IMR-90 (cell line): Measurements from ENCODE around the gene IMP3. TPM values are rescaled to one million over a fixed set of nuclear protein-coding genes. Genes with fewer than 3 reads are reported as not detected.

Experiments used
- ATAC-seq: fragments of 200-7000 bp; cut with Tn5 transposase; 2 replicates; pipeline ENCODE4 v1.9.1; 2020; ENCODE audit warnings: low read depth, mild to moderate bottlenecking, moderate library complexity
- BruUV-seq: library from RNA; stranded (reverse); fragments of 400-500 nt; replicated peaks from 2 replicates; lab custom pipeline; 2021; lab: Mats Ljungman, UMichigan
- CTCF ChIA-PET: fragments of 300-600 bp; formaldehyde crosslinking; extraction: SDS; loops from one replicate; lab custom pipeline; 2021; ENCODE audit warnings: antibody characterized with exemption; lab: Yijun Ruan, JAX
- POLR2A ChIA-PET: fragments of 300-600 bp; sonication (Branson Sonifier 250); formaldehyde crosslinking; loops from one replicate; lab custom pipeline; 2022; ENCODE audit warnings: antibody characterized with exemption; ENCODE audit not compliant: unreplicated experiment; lab: Charles Lee
- DNase-seq: peaks from one replicate; pipeline ENCODE4 v3.0.0; 2013
- H2AFZ ChIP-seq: replicated peaks from 2 replicates; pipeline ENCODE3; 2013; ENCODE audit warnings: low read length, mild to moderate bottlenecking; ENCODE audit not compliant: poor library complexity
- H2AK5ac ChIP-seq: 2 replicates; pipeline ENCODE4 v1.6.1; 2013; ENCODE audit warnings: low read depth, low read length, inconsistent platforms
- H2AK9ac ChIP-seq: replicated peaks from 2 replicates; pipeline ENCODE3; 2013; ENCODE audit warnings: mild to moderate bottlenecking, low read depth, low read length, moderate library complexity; ENCODE audit not compliant: poor library complexity
- H2BK120ac ChIP-seq: 2 replicates; pipeline ENCODE4 v1.6.1; 2013; ENCODE audit warnings: low read depth, low read length, inconsistent platforms
- H2BK15ac ChIP-seq: 3 replicates; pipeline ENCODE4 v1.6.1; 2013; ENCODE audit warnings: low read depth, low read length, inconsistent platforms
- H2BK20ac ChIP-seq: 2 replicates; pipeline ENCODE4 v1.6.1; 2013; ENCODE audit warnings: low read depth, mild to moderate bottlenecking, inconsistent platforms, low read length, moderate library complexity
- H2BK5ac ChIP-seq: 2 replicates; pipeline ENCODE4 v1.6.1; 2013; ENCODE audit warnings: mild to moderate bottlenecking, low read depth, low read length, inconsistent platforms; ENCODE audit not compliant: poor library complexity, severe bottlenecking
- H3K14ac ChIP-seq: replicated peaks from 2 replicates; pipeline ENCODE4 v1.6.1; 2013; ENCODE audit warnings: low read depth, low read length, inconsistent platforms
- H3K18ac ChIP-seq: 2 replicates; pipeline ENCODE4 v1.6.1; 2013; ENCODE audit warnings: low read depth, low read length, control low read depth
- H3K23ac ChIP-seq: 2 replicates; pipeline ENCODE4 v1.6.1; 2013; ENCODE audit warnings: low read depth, low read length, inconsistent platforms
- H3K27ac ChIP-seq: 2 replicates; pipeline ENCODE4 v1.5.1; 2013; ENCODE audit warnings: mild to moderate bottlenecking, control low read depth, low read length; ENCODE audit not compliant: insufficient read depth
- H3K27me3 ChIP-seq: 2 replicates; pipeline ENCODE4 v1.6.1; 2013; ENCODE audit warnings: low read length; ENCODE audit not compliant: control insufficient read depth, insufficient read depth
- H3K36me3 ChIP-seq: 2 replicates; pipeline ENCODE4 v1.6.1; 2013; ENCODE audit warnings: low read length, mixed read lengths; ENCODE audit not compliant: control insufficient read depth, insufficient read depth
- H3K4ac ChIP-seq: 2 replicates; pipeline ENCODE4 v1.6.1; 2013; ENCODE audit warnings: low read depth, low read length, inconsistent platforms
- H3K4me1 ChIP-seq: 2 replicates; pipeline ENCODE4 v1.6.1; 2013; ENCODE audit warnings: low read length, mixed read lengths; ENCODE audit not compliant: control insufficient read depth, insufficient read depth
- H3K4me2 ChIP-seq: 2 replicates; pipeline ENCODE4 v1.6.1; 2013; ENCODE audit warnings: low read depth, mild to moderate bottlenecking, control low read depth, low read length, moderate library complexity
- H3K4me3 ChIP-seq: 2 replicates; pipeline ENCODE4 v1.5.1; 2013; ENCODE audit warnings: low read depth, mild to moderate bottlenecking, control low read depth, low read length, moderate library complexity; ENCODE audit not compliant: insufficient read depth
- H3K56ac ChIP-seq: 2 replicates; pipeline ENCODE4 v1.6.1; 2013; ENCODE audit warnings: low read length, inconsistent platforms; ENCODE audit not compliant: insufficient read depth; ENCODE audit errors: extremely low read depth
- H3K79me1 ChIP-seq, 2 experiments: 2 replicates each; pipeline ENCODE4 v1.6.1; 2013; ENCODE audit warnings: low read length in 2 of 2, inconsistent platforms in 1 of 2, low read depth in 1 of 2
- H3K9ac ChIP-seq: 2 replicates; pipeline ENCODE4 v1.6.1; 2013; ENCODE audit warnings: low read depth, low read length, control low read depth
- H3K9me1 ChIP-seq: 2 replicates; pipeline ENCODE4 v1.6.1; 2013; ENCODE audit warnings: low read length, inconsistent platforms; ENCODE audit not compliant: insufficient read depth
- H3K9me3 ChIP-seq: 2 replicates; pipeline ENCODE4 v1.6.1; 2013; ENCODE audit warnings: low read length; ENCODE audit not compliant: control insufficient read depth, insufficient read depth
- H4K20me1 ChIP-seq: 2 replicates; pipeline ENCODE4 v1.6.1; 2013; ENCODE audit warnings: low read length, inconsistent platforms; ENCODE audit not compliant: insufficient read depth
- H4K5ac ChIP-seq: 2 replicates; pipeline ENCODE4 v1.6.1; 2013; ENCODE audit warnings: mild to moderate bottlenecking, low read depth, low read length, control low read depth
- H4K8ac ChIP-seq, 2 experiments: 2 replicates each; pipeline ENCODE4 v1.6.1; 2013; ENCODE audit warnings: low read depth in 2 of 2, low read length in 2 of 2, control low read depth in 1 of 2, inconsistent platforms in 1 of 2
- H4K91ac ChIP-seq: 2 replicates; pipeline ENCODE4 v1.6.1; 2013; ENCODE audit warnings: low read depth, low read length, inconsistent platforms; ENCODE audit not compliant: insufficient read depth
- BHLHE40 ChIP-seq: fragments of 150-350 bp; IDR thresholded peaks from 2 replicates; pipeline ENCODE4 v1.6.1; 2016; ENCODE audit warnings: mild to moderate bottlenecking, low read depth, low read length
- CEBPB ChIP-seq: IDR thresholded peaks from 2 replicates; pipeline ENCODE4 v1.6.1; 2012; ENCODE audit warnings: low read depth, low read length, improper control_type of control experiment
- CHD1 ChIP-seq: IDR thresholded peaks from 2 replicates; pipeline ENCODE4 v1.6.1; 2012; ENCODE audit warnings: low read depth, low read length, improper control_type of control experiment
- CTCF ChIP-seq: conservative IDR thresholded peaks from 2 replicates; pipeline ENCODE4 v1.5.1; 2012; ENCODE audit warnings: mild to moderate bottlenecking, low read depth, low read length, improper control_type of control experiment
- ELK1 ChIP-seq: fragments of 150-350 bp; IDR thresholded peaks from 2 replicates; pipeline ENCODE4 v1.6.1; 2016; ENCODE audit warnings: low read depth, mild to moderate bottlenecking, low read length, moderate library complexity, borderline replicate concordance
- FOS ChIP-seq: fragments of 150-350 bp; IDR thresholded peaks from 2 replicates; pipeline ENCODE4 v1.6.1; 2016; ENCODE audit warnings: low read depth, low read length
- MAZ ChIP-seq: IDR thresholded peaks from 2 replicates; pipeline ENCODE4 v1.6.1; 2012; ENCODE audit warnings: low read depth, mild to moderate bottlenecking, low read length, improper control_type of control experiment, moderate library complexity, borderline replicate concordance
- NFE2L2 ChIP-seq: fragments of 150-350 bp; IDR thresholded peaks from 2 replicates; pipeline ENCODE4 v1.6.1; 2016; ENCODE audit warnings: low read depth, mild to moderate bottlenecking, low read length
- RAD21 ChIP-seq: IDR thresholded peaks from 2 replicates; pipeline ENCODE4 v1.6.1; 2012; ENCODE audit warnings: low read length, improper control_type of control experiment
- RFX5 ChIP-seq: IDR thresholded peaks from 2 replicates; pipeline ENCODE4 v1.8.0; 2012; ENCODE audit warnings: low read depth, mild to moderate bottlenecking, low read length, moderate library complexity
- WGBS, 2 experiments: methylation state at CpG; one replicate each; pipeline versions ENCODE4 v1.1.5 to v1.1.7; 2013; ENCODE audit warnings: missing lambda C conversion rate in 2 of 2; ENCODE audit not compliant: insufficient read length in 1 of 2; ENCODE audit errors: extremely low coverage in 2 of 2; 5-methylcytosine and 5-hydroxymethylcytosine counted together
- dilution Hi-C: fragments of 300-500 bp; cut with HindIII; formaldehyde crosslinking; loops from one replicate; pipeline ENCODE4 v1.14.3; 2018; ENCODE audit warnings: low sequenced_read_pairs; ENCODE audit not compliant: unreplicated experiment
- in situ Hi-C: fragments of 300-500 bp; cut with MboI; formaldehyde crosslinking; loops from 3 replicates; pipeline ENCODE4 v1.14.3; 2019; ENCODE audit warnings: low sequenced_read_pairs, inconsistent platforms, mixed read lengths
- intact Hi-C: fragments of 100-400 bp; cut with micrococcal nuclease; formaldehyde crosslinking; loops from 2 replicates; pipeline ENCODE4 v1.10.0; 2022
- polyA plus RNA-seq, 3 experiments: library from polyadenylated mRNA; depleted of rRNA; stranded (reverse); fragments of >200 nt; gene quantifications; 2 replicates each; pipeline ENCODE4 v1.2.3, GENCODE V29; 2012; ENCODE audit warnings: low replicate concordance in 1 of 3
- total RNA-seq: library from RNA; depleted of rRNA; stranded (reverse); fragments of >200 nt; gene quantifications from 2 replicates; pipeline ENCODE4 v1.2.3, GENCODE V29; 2012

The IMP3 gene
- total and polyA plus RNA-seq, 2 of the 4 experiments (the other 2 are of a cell fraction) = 42.1 to 59.3 TPM

DNA sequence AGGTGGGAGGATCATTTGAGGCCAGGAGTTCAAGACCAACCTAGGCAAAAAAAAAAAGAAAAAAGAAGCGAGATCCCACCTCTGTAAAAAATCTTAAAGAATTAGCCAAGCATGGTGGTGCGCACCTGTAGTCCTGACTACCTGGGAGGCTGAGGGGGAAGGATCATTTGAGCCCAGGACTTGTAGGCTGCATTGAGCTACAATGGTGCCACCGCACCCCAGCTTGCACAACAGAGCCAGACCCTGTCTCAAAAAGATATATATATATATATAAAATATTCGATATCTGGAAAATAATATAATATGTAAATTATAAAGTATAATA, 1.1 kb upstream of the IMP3 start:
- ChIA-PET POLR2A (no interaction called here), CTCF (interaction anchor here (1.0 kb wide), 1 partner anchor 176 kb away, joined by 3 read pairs; no protein-coding TSS in a partner anchor)
- peak overlapping the region in 1 of 2 experiments; percentile 87; a peak in 3 of 4 replicates for H4K8ac ChIP-seq
- no peak overlapping the region for H2AFZ ChIP-seq
- H2BK20ac ChIP-seq = no peak overlapping the region
- peaks cover 13 to 50% of the 10 kb centered on the region in 2 experiments; a peak in 3 of 4 replicates for H3K79me1 ChIP-seq
- H3K4me2 ChIP-seq = peak overlapping the region; percentile 88; the same call in 1 of the 2 replicates
- dilution Hi-C loops = no loop called here
- intact Hi-C loops = no loop called here
- H2AK9ac ChIP-seq = peak overlapping the region; percentile 45
- H4K5ac ChIP-seq = no peak overlapping the region
- in situ Hi-C loops = no loop called here
- peaks cover 5% of the 10 kb centered on the region for H3K4me1 ChIP-seq
- no peak overlapping the region for H2BK120ac ChIP-seq
- H3K36me3 ChIP-seq = no peaks in the 10 kb centered on the region
- DNase-seq = no peak
- no peak overlapping the region for H2BK5ac ChIP-seq
- H2AK5ac ChIP-seq = 0 out of 2 replicates have a peak overlapping the region, but pooled peaks have one; percentile 2
- no peak overlapping the region for H4K91ac ChIP-seq
- peak overlapping the region; percentile 31; the same call in 1 of the 2 replicates for H3K4ac ChIP-seq
- H3K9ac ChIP-seq = no peak overlapping the region
- no peak for TF ChIP-seq CHD1
- TF ChIP-seq NFE2L2 = no peak
- no peak for TF ChIP-seq ELK1
- no peak for TF ChIP-seq BHLHE40
- TF ChIP-seq FOS = no peak
- TF ChIP-seq CTCF = no peak
- no peak for TF ChIP-seq RFX5
- no peak for TF ChIP-seq RAD21
- no peak for TF ChIP-seq MAZ
- TF ChIP-seq CEBPB = no peak
- H3K56ac ChIP-seq = no peak overlapping the region
- H3K9me1 ChIP-seq = 0 out of 2 replicates have a peak, but pooled peaks cover 4% of the 10 kb centered on the region
- H2BK15ac ChIP-seq = no peak overlapping the region
- H3K9me3 ChIP-seq = no peaks in the 10 kb centered on the region
- H3K18ac ChIP-seq = no peak overlapping the region
- no peaks in the 10 kb centered on the region for H3K27me3 ChIP-seq
- H3K27ac ChIP-seq = no peak overlapping the region
- BruUV-seq = no TSS peak
- H4K20me1 ChIP-seq = peaks cover 24% of the 10 kb centered on the region
- no peak overlapping the region for H3K4me3 ChIP-seq
- H3K14ac ChIP-seq = no peak overlapping the region
- WGBS, 2 experiments = no CpG with 5 or more reads among the region's 4 CpGs
- no peak for ATAC-seq
- H3K23ac ChIP-seq = no peak overlapping the region
